ENCODE measurements around the gene RNF111.

The RNF111 gene

GRCh38 chr15:59051873-59052861 lies 64.7 kb downstream of the RNF111 start:
- intact Hi-C loops (cut with DNase I): no loop called here
- DNase-seq: no peak

GRCh38 chr15:59052915-59053407 lies 65.5 kb downstream of the RNF111 start:
- DNase-seq: no peak
- intact Hi-C loops (cut with DNase I): no loop called here

- no peak for DNase-seq
- intact Hi-C loops (cut with DNase I): no loop called here
Measured at GRCh38 chr15:59053482-59053881, 66.0 kb downstream of the RNF111 start.

GRCh38 chr15:59059076-59059597 lies 71.7 kb downstream of the RNF111 start:
- intact Hi-C loops (cut with DNase I): no loop called here
- DNase-seq: no peak

GRCh38 chr15:59060348-59060747 lies 72.9 kb downstream of the RNF111 start:
- intact Hi-C loops (cut with DNase I): no loop called here
- no peak for DNase-seq

GRCh38 chr15:59063042-59063441 lies 75.6 kb downstream of the RNF111 start:
- intact Hi-C loops (cut with DNase I): no loop called here

GRCh38 chr15:59069430-59069829 lies 82.0 kb downstream of the RNF111 start:
- intact Hi-C loops (cut with DNase I): no loop called here
- DNase-seq: no peak

More at GRCh38 chr15:59063042-59063441, 75.6 kb downstream of the RNF111 start:
- no peak for DNase-seq

- DNase-seq: no peak
Measured at GRCh38 chr15:59074607-59075006, 87.1 kb downstream of the RNF111 start.

GRCh38 chr15:59087731-59088130 lies 100.3 kb downstream of the RNF111 start:
- intact Hi-C loops (cut with DNase I): no loop called here
- no peak for DNase-seq

More at GRCh38 chr15:59074607-59075006, 87.1 kb downstream of the RNF111 start:
- intact Hi-C loops (cut with DNase I): no loop called here

- no peak for DNase-seq
- intact Hi-C loops (cut with DNase I): no loop called here
Measured at GRCh38 chr15:59094077-59094476, 106.6 kb downstream of the RNF111 start.

GRCh38 chr15:59096429-59096828 lies 109.0 kb downstream of the RNF111 start:
- no peak for DNase-seq
- intact Hi-C loops (cut with DNase I): no loop called here

- intact Hi-C loops (cut with DNase I): no loop called here
- DNase-seq: no peak
Measured at GRCh38 chr15:59099162-59099685, 111.8 kb downstream of the RNF111 start.

GRCh38 chr15:59104602-59104911 lies 117.1 kb downstream of the RNF111 start:
- no peak for DNase-seq
- intact Hi-C loops (cut with DNase I): loop anchor here (10.0 kb wide), 1 partner anchor 120 kb away; the partner anchor contains the start of gene RNF111

GRCh38 chr15:59104912-59105732 lies 117.7 kb downstream of the RNF111 start, which contains the start of gene CCNB2:
Gene CCNB2, plus strand, starts transcription at chr15:59105146. Its CDS starts 123 bp downstream, at chr15:59105269.
- intact Hi-C loops (cut with DNase I): loop anchor here (10.0 kb wide), 1 partner anchor 120 kb away; the partner anchor contains the start of gene RNF111

GRCh38 chr15:59105854-59106253 lies 118.4 kb downstream of the RNF111 start:
- DNase-seq: no peak

More at GRCh38 chr15:59104912-59105732, 117.7 kb downstream of the RNF111 start, which contains the start of gene CCNB2:
- peak; percentile 71 to 97 (median 83) for DNase-seq

GRCh38 chr15:59111251-59111650 lies 123.8 kb downstream of the RNF111 start:
- no peak for DNase-seq
- intact Hi-C loops (cut with DNase I): no loop called here

More at GRCh38 chr15:59105854-59106253, 118.4 kb downstream of the RNF111 start:
- intact Hi-C loops (cut with DNase I): loop anchor here (10.0 kb wide), 1 partner anchor 121 kb away; the partner anchor contains the start of gene RNF111

- intact Hi-C loops (cut with DNase I): no loop called here
- no peak for DNase-seq
Measured at GRCh38 chr15:59115047-59115446, 127.6 kb downstream of the RNF111 start.

GRCh38 chr15:59116141-59116540 lies 128.7 kb downstream of the RNF111 start:
- intact Hi-C loops (cut with DNase I): no loop called here
- no peak for DNase-seq

GRCh38 chr15:59116771-59117170 lies 129.3 kb downstream of the RNF111 start:
- no peak for DNase-seq
- intact Hi-C loops (cut with DNase I): no loop called here

GRCh38 chr15:59119625-59120024 lies 132.2 kb downstream of the RNF111 start:
- intact Hi-C loops (cut with DNase I): no loop called here
- no peak for DNase-seq
